ENCODE data around the gene IQSEC1.

DNA sequence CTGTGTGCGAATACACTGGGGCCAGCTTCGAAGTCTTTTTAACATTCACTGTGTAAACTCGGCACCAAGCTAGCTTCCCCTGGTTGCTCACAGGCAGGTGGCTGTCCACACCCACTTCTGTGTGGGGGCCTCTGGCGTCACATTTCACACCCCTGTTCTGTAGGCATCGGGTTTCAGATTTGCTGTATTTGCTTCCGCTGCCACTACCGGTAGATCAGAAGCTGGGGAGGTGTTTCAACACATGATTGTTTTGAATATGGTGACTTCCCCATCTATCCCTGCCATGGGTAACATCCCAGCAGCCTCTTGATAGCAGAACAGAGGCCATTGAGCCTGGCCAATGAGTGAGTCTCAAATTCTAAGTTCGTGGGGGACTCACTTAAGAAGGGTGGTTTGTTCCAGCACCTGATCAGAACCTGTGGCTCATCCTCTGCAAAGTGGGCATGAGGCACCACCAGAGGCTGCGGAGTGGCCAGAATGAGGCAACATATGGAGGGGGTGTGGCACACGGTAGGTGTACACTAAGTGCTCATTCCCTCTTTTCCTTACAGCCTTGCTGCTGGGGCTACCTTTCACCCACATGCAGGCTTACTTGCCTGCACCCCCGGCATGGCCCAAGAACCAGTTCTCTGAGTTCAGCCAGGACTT is 61.5 kb downstream of the IQSEC1 start:
- no peak for TF ChIP-seq CTCF (IDR thresholded peaks at IDR 0.05; ENCODE audit: low read depth, low read length)
- peak; percentile 33 for TF ChIP-seq POLR2A (IDR thresholded peaks at IDR 0.05; ENCODE audit: extremely low read depth, insufficient read length)
